DOHH2 (cell line): ENCODE measurements around the gene BHLHE40.

Experiments
- CTCF ChIP-seq: fragments of 200-600 bp; sonication (generic); IDR thresholded peaks from one replicate; pipeline ENCODE4 v1.5.1; 2014; ENCODE audit warnings: antibody characterized with exemption, mild to moderate bottlenecking, low read depth, low read length; ENCODE audit not compliant: poor library complexity, severe bottlenecking
- EZH2phosphoT487 ChIP-seq: fragments of 200-600 bp; sonication (generic); IDR thresholded peaks from 2 replicates; pipeline ENCODE4 v1.6.1; 2017; ENCODE audit warnings: borderline replicate concordance, mild to moderate bottlenecking, antibody characterized with exemption, low read length, moderate library complexity, mixed read lengths

DNA sequence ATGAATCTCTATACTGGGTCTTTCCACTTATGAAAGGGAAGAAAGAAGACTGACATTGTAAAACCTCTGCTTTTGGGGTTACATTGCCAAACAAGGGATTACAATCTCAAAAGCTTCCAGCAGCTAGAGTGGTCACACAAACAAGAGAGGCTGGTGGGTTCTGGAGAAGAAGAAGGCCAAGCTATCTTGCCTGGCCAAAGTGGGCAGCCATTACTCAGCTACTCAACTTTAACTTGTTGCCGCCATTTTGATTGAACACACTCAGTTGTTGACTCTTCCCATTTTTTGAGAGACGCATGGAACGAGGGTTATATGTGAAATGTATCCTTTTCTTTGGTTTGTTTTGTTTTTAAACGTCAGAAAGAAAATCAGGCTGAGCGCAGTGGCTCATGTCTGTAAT lies 50.9 kb downstream of the BHLHE40 start:
- TF ChIP-seq CTCF (no peak), EZH2phosphoT487 (no peak)
